Stimulated activated naive B cell treated with anti-CD40 and anti-IgM and Interleukin-4, amounts not matched to agents 10 μg/mL and 1 μg/mL and 100 μg/mL, for 72 hours (primary cell): ENCODE results near the gene CMIP.
"Not testable (repeated sequence)": the region's sequence is repeated elsewhere in the genome, so short reads cannot be mapped to it uniquely, and the experiment has no call there.

Experiments used
- ATAC-seq, 2 donors: fragments of 150-1000 bp; cut with Tn5 transposase; replicated peaks; 2 replicates each; pipeline ENCODE4 v1.10.0; 2021; ENCODE audit warnings: moderate library complexity in 1 of 2
- DNase-seq: peaks from one replicate; pipeline ENCODE4 v3.0.0; 2021
- H3K27ac Mint-ChIP-seq: one replicate; pipeline ENCODE4 v1.8.0; 2022; ENCODE audit warnings: mild to moderate bottlenecking, mixed read lengths
- H3K27me3 Mint-ChIP-seq, 2 donors: one replicate each; pipeline ENCODE4 v1.8.0; 2022; ENCODE audit warnings: mixed read lengths in 2 of 2
- H3K36me3 Mint-ChIP-seq, 2 donors: one replicate each; pipeline ENCODE4 v1.8.0; 2022; ENCODE audit warnings: mixed read lengths in 2 of 2, mild to moderate bottlenecking in 1 of 2
- H3K4me1 Mint-ChIP-seq, 2 donors: one replicate each; pipeline ENCODE4 v1.8.0; 2022; ENCODE audit warnings: mixed read lengths in 2 of 2, mild to moderate bottlenecking in 1 of 2
- H3K4me3 Mint-ChIP-seq, 2 donors: one replicate each; pipeline ENCODE4 v1.8.0; 2022; ENCODE audit warnings: mild to moderate bottlenecking in 2 of 2, mixed read lengths in 2 of 2, moderate library complexity in 1 of 2
- H3K9me3 Mint-ChIP-seq, 2 donors: one replicate each; pipeline ENCODE4 v1.8.0; 2022; ENCODE audit warnings: mixed read lengths in 2 of 2, mild to moderate bottlenecking in 1 of 2

Gene CMIP

GRCh38 chr16:81679721-81680430, 235.3 kb downstream of the CMIP start:
- Mint-ChIP-seq H3K4me3 (no peak overlapping the region), H3K27ac (no peak overlapping the region), H3K27me3 (no peaks in the 10 kb centered on the region), H3K4me1 (peaks cover 4 to 7% of the 10 kb centered on the region in 2 donors), H3K36me3 (peaks cover 43 to 67% of the 10 kb centered on the region in 2 donors), H3K9me3 (no peaks in the 10 kb centered on the region)
- no peak for DNase-seq
- no peak for ATAC-seq

GRCh38 chr16:81680444-81681275, 236.1 kb downstream of the CMIP start:
- ATAC-seq (no peak), DNase-seq (no peak)
- Mint-ChIP-seq H3K4me1 (peaks cover 4 to 7% of the 10 kb centered on the region in 2 donors), H3K27me3 (no peaks in the 10 kb centered on the region), H3K9me3 (no peaks in the 10 kb centered on the region), H3K4me3 (no peak overlapping the region), H3K36me3 (peaks cover 39 to 62% of the 10 kb centered on the region in 2 donors), H3K27ac (no peak overlapping the region)

DNA sequence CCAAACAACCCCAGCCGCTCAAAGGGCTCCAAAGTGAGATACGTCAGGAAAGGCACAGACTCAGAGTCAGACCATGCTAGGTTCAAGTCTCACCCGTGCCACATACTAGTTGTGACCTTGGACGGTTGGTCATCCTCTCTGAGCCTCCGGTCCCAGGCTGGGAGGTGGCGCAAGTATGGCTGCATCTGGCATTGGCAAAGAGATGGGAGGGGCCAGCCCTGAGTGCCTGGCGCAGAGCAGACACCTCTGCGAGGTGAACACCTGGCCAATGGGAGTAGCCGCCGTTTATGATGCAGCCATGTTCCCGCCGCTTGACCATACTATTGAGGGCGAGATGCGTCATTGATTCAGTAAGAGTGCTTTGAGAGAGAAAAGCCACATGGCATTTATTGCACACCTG, 236.7 kb downstream of the CMIP start:
- no peak overlapping the region for H3K4me3 Mint-ChIP-seq

GRCh38 chr16:81684242-81684837, 239.7 kb downstream of the CMIP start:
- DNase-seq = no peak
- Mint-ChIP-seq H3K27ac (no peak overlapping the region), H3K36me3 (peaks cover 40 to 46% of the 10 kb centered on the region in 2 donors), H3K4me1 (peaks cover 2 to 7% of the 10 kb centered on the region in 2 donors), H3K9me3 (no peaks in the 10 kb centered on the region), H3K27me3 (no peaks in the 10 kb centered on the region), H3K4me3 (no peak overlapping the region)
- no peak for ATAC-seq

More for the DNA sequence above, 236.7 kb downstream of the CMIP start:
- Mint-ChIP-seq H3K9me3 (no peaks in the 10 kb centered on the region), H3K36me3 (peaks cover 42 to 60% of the 10 kb centered on the region in 2 donors), H3K27me3 (no peaks in the 10 kb centered on the region), H3K27ac (no peak overlapping the region), H3K4me1 (peaks cover 4 to 7% of the 10 kb centered on the region in 2 donors)
- ATAC-seq (no peak), DNase-seq (no peak)

GRCh38 chr16:81684901-81685300, 240.3 kb downstream of the CMIP start:
- no peaks in the 10 kb centered on the region for H3K9me3 Mint-ChIP-seq
- peak overlapping the region; percentile 37 for H3K27ac Mint-ChIP-seq
- H3K4me1 Mint-ChIP-seq = peaks cover 2 to 7% of the 10 kb centered on the region in 2 donors
- H3K27me3 Mint-ChIP-seq = no peaks in the 10 kb centered on the region
- no peak for DNase-seq
- H3K4me3 Mint-ChIP-seq = no peak overlapping the region
- H3K36me3 Mint-ChIP-seq = peaks cover 36 to 44% of the 10 kb centered on the region in 2 donors
- no peak for ATAC-seq

GRCh38 chr16:81686391-81687130, 242.0 kb downstream of the CMIP start:
- Mint-ChIP-seq H3K27me3 (no peaks in the 10 kb centered on the region), H3K27ac (no peak overlapping the region), H3K4me3 (no peak overlapping the region), H3K36me3 (peaks cover 27 to 34% of the 10 kb centered on the region in 2 donors), H3K4me1 (no peaks in the 10 kb centered on the region), H3K9me3 (no peaks in the 10 kb centered on the region)
- DNase-seq = no peak
- ATAC-seq = no peak

DNA sequence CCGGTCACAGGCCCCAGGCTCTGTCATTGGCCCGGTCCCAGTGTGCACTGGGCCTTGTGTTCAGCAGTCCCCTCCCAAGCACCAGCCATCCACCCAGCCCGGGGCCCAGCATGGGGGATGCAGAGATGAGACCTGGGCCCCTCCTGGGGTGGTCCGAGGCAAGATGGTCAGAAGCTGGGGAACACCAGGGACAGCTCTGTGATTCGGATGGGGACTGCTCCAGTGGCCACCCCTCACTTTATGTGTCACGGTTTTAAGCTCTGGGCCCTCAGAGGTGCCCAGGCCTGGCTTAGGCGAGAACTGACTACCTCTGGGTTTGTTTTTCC, 242.5 kb downstream of the CMIP start:
- Mint-ChIP-seq H3K4me1 (no peaks in the 10 kb centered on the region), H3K36me3 (peaks cover 26 to 34% of the 10 kb centered on the region in 2 donors), H3K27me3 (no peaks in the 10 kb centered on the region), H3K9me3 (no peaks in the 10 kb centered on the region), H3K4me3 (no peak overlapping the region), H3K27ac (no peak overlapping the region)
- no peak for DNase-seq
- ATAC-seq = no peak

DNA sequence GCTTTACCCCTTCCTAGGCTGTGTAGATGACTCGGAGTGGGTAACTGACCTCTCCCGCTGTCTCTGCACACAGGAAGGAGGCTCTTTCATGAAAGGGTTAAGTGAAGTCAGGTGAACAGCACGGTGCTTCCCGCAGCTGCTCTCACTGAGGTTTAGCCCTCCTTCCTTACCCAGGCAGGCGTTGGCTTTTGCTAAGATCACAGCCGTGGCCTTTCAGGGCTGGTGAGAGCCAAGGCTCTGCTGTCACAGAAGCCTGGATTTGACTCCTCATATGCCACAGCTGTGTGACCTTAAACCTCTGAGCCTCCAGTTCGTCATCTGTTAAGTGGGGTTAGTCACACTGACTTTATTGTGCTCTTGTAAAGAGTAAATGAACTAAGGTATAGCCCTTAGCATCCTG, 243.6 kb downstream of the CMIP start:
- H3K36me3 Mint-ChIP-seq = peaks cover 28 to 35% of the 10 kb centered on the region in 2 donors
- H3K27me3 Mint-ChIP-seq = no peaks in the 10 kb centered on the region
- H3K4me3 Mint-ChIP-seq = no peak overlapping the region
- ATAC-seq (no peak), DNase-seq (no peak)
- no peak overlapping the region for H3K27ac Mint-ChIP-seq
- no peaks in the 10 kb centered on the region for H3K4me1 Mint-ChIP-seq
- no peaks in the 10 kb centered on the region for H3K9me3 Mint-ChIP-seq

GRCh38 chr16:81688839-81689238, 244.2 kb downstream of the CMIP start:
- H3K27me3 Mint-ChIP-seq, H3K9me3 Mint-ChIP-seq, H3K4me1 Mint-ChIP-seq, DNase-seq, ATAC-seq, H3K4me3 Mint-ChIP-seq, H3K27ac Mint-ChIP-seq: not testable (repeated sequence)
- H3K36me3 Mint-ChIP-seq = peaks cover 28 to 38% of the 10 kb centered on the region in 2 donors

DNA sequence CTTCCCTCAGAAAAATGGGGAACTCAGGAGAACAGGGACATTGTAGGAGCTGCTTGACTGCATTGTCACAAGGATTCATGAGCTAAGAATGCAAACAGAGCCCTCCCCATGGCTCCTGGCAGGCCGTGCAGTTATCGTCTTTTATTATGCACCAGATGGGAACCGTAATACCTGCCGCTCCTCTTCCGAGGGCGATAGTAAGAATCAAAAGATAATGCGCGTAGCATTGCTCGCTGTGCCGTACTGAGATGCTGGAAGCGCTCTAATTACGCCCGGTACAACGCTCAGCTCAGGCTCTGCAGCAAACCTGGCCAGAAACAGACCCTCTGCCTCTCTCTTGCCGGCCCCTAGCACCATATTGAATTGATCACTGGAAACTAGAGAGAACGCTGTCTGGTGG, 247.4 kb downstream of the CMIP start:
- Mint-ChIP-seq H3K4me3 (no peak overlapping the region), H3K36me3 (peaks cover 32 to 50% of the 10 kb centered on the region in 2 donors)

DNA sequence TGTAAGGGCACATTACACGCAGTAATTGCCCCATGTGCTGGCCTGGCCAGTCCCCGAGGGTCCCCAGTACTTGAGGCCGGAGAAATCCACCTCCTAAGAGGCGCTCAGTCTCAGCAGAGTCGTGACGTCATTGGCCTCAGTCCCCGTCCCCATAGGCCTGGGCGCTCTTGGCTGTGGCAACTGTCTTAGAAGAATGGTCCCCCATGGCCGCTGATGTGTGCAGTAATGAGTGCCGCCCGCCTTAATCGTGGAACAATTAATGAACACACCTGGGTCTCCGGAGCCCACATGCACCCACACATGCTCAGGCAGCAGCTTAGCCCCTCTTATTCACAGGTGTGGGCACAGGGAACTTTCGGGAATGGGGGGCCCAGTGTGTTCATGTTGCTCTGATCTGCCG, 248.0 kb downstream of the CMIP start:
- Mint-ChIP-seq H3K27me3 (no peaks in the 10 kb centered on the region), H3K4me1 (no peaks in the 10 kb centered on the region), H3K9me3 (no peaks in the 10 kb centered on the region), H3K4me3 (no peak overlapping the region), H3K36me3 (peaks cover 29 to 45% of the 10 kb centered on the region in 2 donors), H3K27ac (no peak overlapping the region)
- DNase-seq = no peak
- ATAC-seq = no peak

More for the DNA sequence above, 247.4 kb downstream of the CMIP start:
- Mint-ChIP-seq H3K27me3 (no peaks in the 10 kb centered on the region), H3K9me3 (no peaks in the 10 kb centered on the region), H3K27ac (no peak overlapping the region), H3K4me1 (no peaks in the 10 kb centered on the region)
- no peak for ATAC-seq
- DNase-seq = no peak

DNA sequence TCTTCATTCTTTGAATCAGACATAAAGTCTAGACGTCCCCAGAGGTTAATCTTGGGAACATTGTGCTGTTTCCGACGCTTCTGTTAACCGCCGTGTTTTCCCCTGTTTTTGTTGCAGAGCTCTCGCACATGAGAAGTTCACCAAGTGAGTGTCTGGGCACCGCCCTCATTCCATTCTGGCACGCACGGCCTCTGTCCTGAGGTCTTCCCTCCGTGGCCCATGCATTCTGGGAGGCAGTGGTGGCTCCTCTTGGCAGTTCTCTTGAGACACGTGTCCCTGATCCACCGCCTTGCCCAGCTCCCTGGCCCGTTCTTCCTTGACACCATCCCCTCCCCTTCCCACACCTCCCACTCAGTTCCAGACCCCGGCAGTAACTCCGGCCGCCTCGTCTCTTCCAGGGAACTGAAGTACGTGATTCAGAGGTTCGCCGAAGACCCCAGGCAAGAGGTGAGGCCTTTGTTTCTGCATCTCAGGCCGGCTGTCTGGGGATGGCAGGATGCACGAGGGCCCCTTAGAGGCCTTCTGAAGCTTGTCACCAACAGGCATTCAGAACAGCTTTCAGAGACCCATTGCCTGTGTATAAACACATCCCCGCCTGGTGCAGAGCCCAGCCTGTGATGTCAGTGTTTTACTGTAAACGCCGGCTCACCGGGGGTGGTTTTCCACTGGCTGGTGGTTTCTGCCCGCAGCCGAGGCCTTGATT, 248.6 kb downstream of the CMIP start:
- DNase-seq (no peak), ATAC-seq (no peak)
- no peaks in the 10 kb centered on the region for H3K27me3 Mint-ChIP-seq
- no peak overlapping the region for H3K4me3 Mint-ChIP-seq
- H3K9me3 Mint-ChIP-seq = no peaks in the 10 kb centered on the region
- peaks cover 29 to 42% of the 10 kb centered on the region in 2 donors for H3K36me3 Mint-ChIP-seq
- no peak overlapping the region for H3K27ac Mint-ChIP-seq
- no peaks in the 10 kb centered on the region for H3K4me1 Mint-ChIP-seq

- H3K27ac Mint-ChIP-seq = no peak overlapping the region
- H3K9me3 Mint-ChIP-seq = no peaks in the 10 kb centered on the region
- no peaks in the 10 kb centered on the region for H3K4me1 Mint-ChIP-seq
- no peak overlapping the region for H3K4me3 Mint-ChIP-seq
- ATAC-seq = no peak
- no peaks in the 10 kb centered on the region for H3K27me3 Mint-ChIP-seq
- peaks cover 31 to 46% of the 10 kb centered on the region in 2 donors for H3K36me3 Mint-ChIP-seq
- DNase-seq = no peak
Measured at GRCh38 chr16:81693744-81694303, 249.2 kb downstream of the CMIP start.
